CD4-positive, alpha-beta T cell (primary cell): ENCODE data around the gene SSR3. TPM values are rescaled to one million over a fixed set of nuclear protein-coding genes. Genes with fewer than 3 reads are reported as not detected.

Experiments used
- ATAC-seq: fragments of 200-7000 bp; cut with Tn5 transposase; one replicate; pipeline ENCODE4 v1.10.0; 2022; ENCODE audit warnings: mild to moderate bottlenecking; ENCODE audit not compliant: poor library complexity
- CTCF ChIA-PET: fragments of 350-600 bp; sonication (Branson Sonifier 250); formaldehyde crosslinking; loops from one replicate; lab custom pipeline; 2021; ENCODE audit warnings: antibody characterized with exemption, inconsistent platforms; lab: Charles Lee
- POLR2A ChIA-PET: fragments of 350-600 bp; sonication (Branson Sonifier 250); formaldehyde crosslinking; loops from one replicate; lab custom pipeline; 2021; ENCODE audit warnings: antibody characterized with exemption, inconsistent platforms; lab: Charles Lee
- DNase-seq, 14 experiments: peaks; one replicate each; pipeline ENCODE4 v3.0.0-alpha.2; 2013 to 2020; ENCODE audit warnings: mixed read lengths in 2 of 14
- H3K27ac ChIP-seq, 2 donors: one replicate each; pipeline versions ENCODE4 v1.5.1 to v1.7.0; 2013; ENCODE audit warnings: low read length in 2 of 2, low read depth in 1 of 2, mild to moderate bottlenecking in 1 of 2
- H3K27me3 ChIP-seq, 2 experiments: 1 replicate in 1 of 2; 2 replicates in 1 of 2; pipeline versions ENCODE4 v1.6.1 to v1.7.0; 2013; ENCODE audit warnings: low read length in 2 of 2, control low read depth in 1 of 2, mild to moderate bottlenecking in 1 of 2, moderate library complexity in 1 of 2; ENCODE audit not compliant: insufficient read depth in 2 of 2, control insufficient read depth in 1 of 2
- H3K36me3 ChIP-seq: one replicate; pipeline ENCODE4 v1.6.1; 2013; ENCODE audit warnings: low read length, control low read depth; ENCODE audit not compliant: insufficient read depth
- H3K4me1 ChIP-seq: one replicate; pipeline ENCODE4 v1.6.1; 2013; ENCODE audit warnings: low read length, control low read depth; ENCODE audit not compliant: insufficient read depth
- H3K4me3 ChIP-seq: one replicate; pipeline ENCODE4 v1.5.1; 2013; ENCODE audit warnings: mild to moderate bottlenecking, low read length, moderate library complexity
- H3K9me3 ChIP-seq, 2 experiments: 1 replicate in 1 of 2; 2 replicates in 1 of 2; pipeline versions ENCODE4 v1.6.1 to v1.7.0; 2013; ENCODE audit warnings: low read length in 2 of 2, mild to moderate bottlenecking in 2 of 2, control low read depth in 1 of 2, moderate library complexity in 1 of 2; ENCODE audit not compliant: control insufficient read depth in 1 of 2, insufficient read depth in 1 of 2
- H3K27ac Mint-ChIP-seq: one replicate; pipeline ENCODE4 v1.8.0; 2020; ENCODE audit warnings: mixed read lengths
- H3K27me3 Mint-ChIP-seq: one replicate; pipeline ENCODE4 v1.8.0; 2021; ENCODE audit warnings: mixed read lengths
- H3K36me3 Mint-ChIP-seq: one replicate; pipeline ENCODE4 v1.8.0; 2021; ENCODE audit warnings: low read depth, mixed read lengths
- H3K4me1 Mint-ChIP-seq: one replicate; pipeline ENCODE4 v1.8.0; 2021; ENCODE audit warnings: low read depth, mixed read lengths
- H3K4me3 Mint-ChIP-seq: one replicate; pipeline ENCODE4 v1.8.0; 2020; ENCODE audit warnings: mild to moderate bottlenecking, mixed read lengths
- H3K9me3 Mint-ChIP-seq: one replicate; pipeline ENCODE4 v1.8.0; 2020; ENCODE audit warnings: mixed read lengths
- CTCF ChIP-seq: fragments of 200-600 bp; IDR thresholded peaks from one replicate; pipeline ENCODE4 v1.8.0; 2022; ENCODE audit warnings: antibody characterized with exemption, mild to moderate bottlenecking
- intact Hi-C, 2 experiments: fragments of 100-400 bp; cut with DNase I in 1 of 2; cut with micrococcal nuclease in 1 of 2; formaldehyde crosslinking; loops; one replicate each; pipeline versions ENCODE4 v1.15.1 to v1.9.0; 2023 to 2025; cut with DNase I, micrococcal nuclease
- total RNA-seq, 174 experiments: library from RNA in 2 of 174; stranded (reverse) in 2 of 174; gene quantifications; one replicate each; pipeline ENCODE4 v1.2.3 and lab custom pipeline; 2021 to 2026

SSR3 gene
- total RNA-seq, 2 experiments from 2014 or later, result 78.8 to 79.5 TPM

GRCh38 chr3:156527060-156527459 is 27.9 kb downstream of the SSR3 start:
- peaks cover 33% of the 10 kb centered on the region for H3K27me3 Mint-ChIP-seq
- DNase-seq (no peak), ATAC-seq (no peak)
- CTCF ChIA-PET, result interaction anchor here (0.8 to 1.0 kb wide), 4 partner anchors 14 to 372 kb away, joined by 3 to 4 read pairs (median 3); no protein-coding TSS in a partner anchor
- H3K4me3 Mint-ChIP-seq, result no peak overlapping the region
- H3K4me3 ChIP-seq, result no peak overlapping the region
- H3K9me3 ChIP-seq, result no peaks in the 10 kb centered on the region
- H3K27ac ChIP-seq, result no peak overlapping the region
- H3K9me3 Mint-ChIP-seq, result no peaks in the 10 kb centered on the region
- intact Hi-C loops, result no loop called here
- POLR2A ChIA-PET, result interaction anchor here (0.7 to 4.5 kb wide), 3 partner anchors 9 to 55 kb away, joined by 3 to 32 read pairs (median 4); partner anchors contain the start of gene SSR3
- TF ChIP-seq CTCF, result no peak
- H3K27ac Mint-ChIP-seq, result no peak overlapping the region
- peaks cover 11% of the 10 kb centered on the region for H3K4me1 ChIP-seq
- no peaks in the 10 kb centered on the region for H3K27me3 ChIP-seq
- peaks cover 12% of the 10 kb centered on the region for H3K36me3 Mint-ChIP-seq
- peaks cover 13% of the 10 kb centered on the region for H3K4me1 Mint-ChIP-seq
- H3K36me3 ChIP-seq, result no peaks in the 10 kb centered on the region

- H3K27ac Mint-ChIP-seq, result no peak overlapping the region
- H3K36me3 ChIP-seq, result no peaks in the 10 kb centered on the region
- no peak for TF ChIP-seq CTCF
- peaks cover 41% of the 10 kb centered on the region for H3K27me3 Mint-ChIP-seq
- H3K27ac ChIP-seq, result no peak overlapping the region
- intact Hi-C loops, result no loop called here
- DNase-seq, result no peak
- peaks cover 11% of the 10 kb centered on the region for H3K4me1 ChIP-seq
- H3K9me3 Mint-ChIP-seq, result no peaks in the 10 kb centered on the region
- ATAC-seq, result no peak
- ChIA-PET POLR2A (interaction anchor here (0.6 to 4.5 kb wide), 5 partner anchors 29 to 634 kb away, joined by 3 to 32 read pairs (median 4); partner anchors contain the start of genes CCNL1 and SSR3), CTCF (interaction anchor here (0.9 to 2.9 kb wide), 4 partner anchors 15 to 612 kb away, joined by 3 to 12 read pairs (median 4); no protein-coding TSS in a partner anchor)
- H3K4me3 ChIP-seq, result no peak overlapping the region
- no peaks in the 10 kb centered on the region for H3K27me3 ChIP-seq
- peaks cover 12% of the 10 kb centered on the region for H3K36me3 Mint-ChIP-seq
- no peaks in the 10 kb centered on the region for H3K9me3 ChIP-seq
- H3K4me3 Mint-ChIP-seq, result no peak overlapping the region
- H3K4me1 Mint-ChIP-seq, result peaks cover 13% of the 10 kb centered on the region
These were observed 29.1 kb downstream of the SSR3 start for GRCh38 chr3:156525808-156526207.

- TF ChIP-seq CTCF, result no peak
- ChIA-PET POLR2A (interaction anchor here (4.5 kb wide), 1 partner anchor 32 kb away, joined by 32 read pairs; the partner anchor contains the start of gene SSR3), CTCF (no interaction called here)
- no peaks in the 10 kb centered on the region for H3K36me3 ChIP-seq
- intact Hi-C loops, result loop anchor here (2.0 to 5.0 kb wide), 2 partner anchors 38 to 610 kb away; no protein-coding TSS in a partner anchor
- no peak for ATAC-seq
- H3K4me3 Mint-ChIP-seq, result no peak overlapping the region
- peaks cover 0 to 7% of the 10 kb centered on the region in 2 experiments for H3K27me3 ChIP-seq
- H3K9me3 Mint-ChIP-seq, result no peaks in the 10 kb centered on the region
- H3K27ac Mint-ChIP-seq, result peak overlapping the region; percentile 89
- DNase-seq, result no peak
- peaks cover 6% of the 10 kb centered on the region for H3K36me3 Mint-ChIP-seq
- no peaks in the 10 kb centered on the region for H3K9me3 ChIP-seq
- H3K27ac ChIP-seq, result no peak overlapping the region
- peaks cover 13% of the 10 kb centered on the region for H3K4me1 Mint-ChIP-seq
- no peak overlapping the region for H3K4me3 ChIP-seq
- H3K4me1 ChIP-seq, result peaks cover 11% of the 10 kb centered on the region
- H3K27me3 Mint-ChIP-seq, result peaks cover 63% of the 10 kb centered on the region
These were observed 32.2 kb downstream of the SSR3 start for GRCh38 chr3:156522673-156523072.
